ENCODE results near the gene PADI4.

DNA sequence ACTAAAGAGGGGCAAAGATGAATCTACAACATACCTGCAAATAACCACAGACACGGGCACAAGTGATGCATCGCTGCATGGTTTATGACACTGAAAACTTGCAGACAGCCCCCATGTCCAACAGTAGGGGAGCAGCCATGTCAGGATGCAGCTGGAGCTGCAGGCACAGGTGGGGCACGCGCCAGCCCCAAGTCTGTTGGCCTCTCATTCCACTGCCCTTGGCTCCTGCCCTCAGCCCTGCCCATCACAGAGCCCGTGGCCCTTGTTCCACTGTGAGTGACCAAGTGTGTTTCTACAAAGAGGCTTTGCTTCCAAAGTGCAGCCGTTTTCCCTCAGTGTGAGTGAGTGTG is 3.2 kb upstream of the PADI4 start:
- TF ChIP-seq POLR2A (IDR thresholded peaks at IDR 0.05) (no peak), POLR2AphosphoS5 (IDR thresholded peaks at IDR 0.05) (no peak)
- TF ChIP-seq, protein P1, sequence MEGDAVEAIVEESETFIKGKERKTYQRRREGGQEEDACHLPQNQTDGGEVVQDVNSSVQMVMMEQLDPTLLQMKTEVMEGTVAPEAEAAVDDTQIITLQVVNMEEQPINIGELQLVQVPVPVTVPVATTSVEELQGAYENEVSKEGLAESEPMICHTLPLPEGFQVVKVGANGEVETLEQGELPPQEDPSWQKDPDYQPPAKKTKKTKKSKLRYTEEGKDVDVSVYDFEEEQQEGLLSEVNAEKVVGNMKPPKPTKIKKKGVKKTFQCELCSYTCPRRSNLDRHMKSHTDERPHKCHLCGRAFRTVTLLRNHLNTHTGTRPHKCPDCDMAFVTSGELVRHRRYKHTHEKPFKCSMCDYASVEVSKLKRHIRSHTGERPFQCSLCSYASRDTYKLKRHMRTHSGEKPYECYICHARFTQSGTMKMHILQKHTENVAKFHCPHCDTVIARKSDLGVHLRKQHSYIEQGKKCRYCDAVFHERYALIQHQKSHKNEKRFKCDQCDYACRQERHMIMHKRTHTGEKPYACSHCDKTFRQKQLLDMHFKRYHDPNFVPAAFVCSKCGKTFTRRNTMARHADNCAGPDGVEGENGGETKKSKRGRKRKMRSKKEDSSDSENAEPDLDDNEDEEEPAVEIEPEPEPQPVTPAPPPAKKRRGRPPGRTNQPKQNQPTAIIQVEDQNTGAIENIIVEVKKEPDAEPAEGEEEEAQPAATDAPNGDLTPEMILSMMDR (IDR thresholded peaks at IDR 0.05): no peak

Measured in prostate gland (tissue), 2 donors.